Thyroid gland (tissue), 4 donors: ENCODE results near the gene LRCH3.

Experiments
- CTCF ChIP-seq, 6 experiments: fragments of 200-600 bp in 3 of 6; fragments of 450-650 bp in 3 of 6; sonication (generic) in 3 of 6; IDR thresholded peaks; one replicate each; pipeline ENCODE4 v1.5.1; 2016 to 2019; ENCODE audit warnings: antibody characterized with exemption in 6 of 6, mild to moderate bottlenecking in 2 of 6, inconsistent platforms in 1 of 6, moderate library complexity in 1 of 6
- POLR2A ChIP-seq, 2 donors: fragments of 450-650 bp; IDR thresholded peaks; one replicate each; pipeline ENCODE4 v1.6.1; 2017; ENCODE audit warnings: antibody characterized with exemption in 2 of 2, mild to moderate bottlenecking in 2 of 2, moderate library complexity in 1 of 2

- no peak for TF ChIP-seq CTCF (IDR thresholded peaks at IDR 0.05)
- TF ChIP-seq POLR2A (IDR thresholded peaks at IDR 0.05): no peak
Measured at GRCh38 chr3:197746209-197746608, 44.8 kb upstream of the LRCH3 start.
